Measurements from ENCODE around the gene PPFIA3.
"Not testable (repeated sequence)": the region's sequence is repeated elsewhere in the genome, so short reads cannot be mapped to it uniquely, and the experiment has no call there.

The PPFIA3 gene

DNA sequence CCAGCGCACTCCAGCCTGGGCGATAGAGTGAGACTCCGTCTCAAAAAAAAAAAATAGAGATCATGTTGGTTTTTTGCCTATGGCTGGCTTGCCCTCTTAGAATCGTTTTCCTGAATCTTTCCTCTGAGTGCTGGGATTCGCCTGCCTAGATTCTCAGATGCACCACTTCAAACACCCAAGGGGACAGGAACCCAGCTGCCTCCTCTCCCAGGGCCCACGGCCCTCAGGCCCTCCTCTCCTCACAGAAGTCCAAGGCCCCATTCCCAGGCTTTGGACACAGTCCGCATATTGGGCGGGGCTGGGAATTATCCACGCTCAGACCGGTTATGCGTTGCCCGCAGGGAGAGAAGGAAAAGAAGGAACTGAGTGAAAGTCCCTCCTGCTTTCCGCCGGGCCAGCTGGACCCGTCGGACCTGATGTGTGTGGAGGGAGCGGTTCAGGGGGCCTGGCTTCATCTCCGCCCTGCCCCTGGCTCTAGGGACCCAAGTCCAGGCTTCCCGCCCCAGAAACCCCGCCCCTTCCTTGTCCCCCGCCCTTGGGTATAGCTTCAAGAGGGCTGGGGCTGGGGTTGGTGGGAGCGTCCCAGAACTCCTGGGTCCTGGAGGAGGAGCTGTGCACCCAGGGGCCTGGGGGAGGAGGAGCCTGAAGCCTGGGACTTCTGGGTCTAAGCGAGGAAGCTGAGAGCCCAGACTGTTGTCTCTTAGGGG lies 5.8 kb downstream of the PPFIA3 start:
- no peak for DNase-seq

DNA sequence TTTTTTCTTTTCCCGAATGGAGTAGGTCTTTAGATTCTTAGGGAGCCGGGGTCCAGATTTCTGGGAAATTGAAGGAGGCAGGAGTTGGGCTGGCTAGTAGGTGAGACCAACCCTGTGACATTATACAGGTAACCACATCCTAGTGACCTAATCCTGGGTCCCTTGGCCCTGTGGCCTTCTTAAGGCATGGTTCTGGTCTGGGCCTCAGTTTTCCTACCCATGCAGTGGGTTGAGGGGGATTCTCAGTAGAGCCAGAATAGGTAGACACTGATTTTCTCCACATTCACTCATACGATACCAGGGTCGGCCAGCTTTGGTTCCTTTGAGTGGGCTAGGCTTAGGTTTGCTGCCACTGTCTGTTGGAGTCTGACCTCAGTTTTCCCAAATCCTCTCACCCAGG lies 7.2 kb downstream of the PPFIA3 start:
- no peak for DNase-seq

DNA sequence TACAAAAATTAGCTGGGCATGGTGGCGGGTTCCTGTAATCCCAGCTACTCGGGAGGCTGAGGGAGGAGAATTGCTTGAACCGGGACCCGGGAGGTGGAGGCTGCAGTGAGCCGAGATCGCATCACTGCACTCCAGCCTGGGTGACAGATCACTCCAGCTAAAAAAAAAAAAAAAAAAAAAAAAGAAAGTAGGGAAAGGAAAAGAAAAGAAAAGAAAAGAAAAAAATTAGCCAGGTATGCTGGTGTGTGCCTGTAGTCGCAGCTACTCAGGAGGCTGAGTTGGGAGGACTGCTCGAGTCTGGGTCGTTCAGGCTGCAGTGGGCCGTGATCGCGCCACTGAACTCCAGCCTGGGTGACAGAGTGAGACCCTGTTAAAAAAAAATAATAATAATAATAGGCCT lies 7.9 kb downstream of the PPFIA3 start:
- not testable (repeated sequence) for DNase-seq

DNA sequence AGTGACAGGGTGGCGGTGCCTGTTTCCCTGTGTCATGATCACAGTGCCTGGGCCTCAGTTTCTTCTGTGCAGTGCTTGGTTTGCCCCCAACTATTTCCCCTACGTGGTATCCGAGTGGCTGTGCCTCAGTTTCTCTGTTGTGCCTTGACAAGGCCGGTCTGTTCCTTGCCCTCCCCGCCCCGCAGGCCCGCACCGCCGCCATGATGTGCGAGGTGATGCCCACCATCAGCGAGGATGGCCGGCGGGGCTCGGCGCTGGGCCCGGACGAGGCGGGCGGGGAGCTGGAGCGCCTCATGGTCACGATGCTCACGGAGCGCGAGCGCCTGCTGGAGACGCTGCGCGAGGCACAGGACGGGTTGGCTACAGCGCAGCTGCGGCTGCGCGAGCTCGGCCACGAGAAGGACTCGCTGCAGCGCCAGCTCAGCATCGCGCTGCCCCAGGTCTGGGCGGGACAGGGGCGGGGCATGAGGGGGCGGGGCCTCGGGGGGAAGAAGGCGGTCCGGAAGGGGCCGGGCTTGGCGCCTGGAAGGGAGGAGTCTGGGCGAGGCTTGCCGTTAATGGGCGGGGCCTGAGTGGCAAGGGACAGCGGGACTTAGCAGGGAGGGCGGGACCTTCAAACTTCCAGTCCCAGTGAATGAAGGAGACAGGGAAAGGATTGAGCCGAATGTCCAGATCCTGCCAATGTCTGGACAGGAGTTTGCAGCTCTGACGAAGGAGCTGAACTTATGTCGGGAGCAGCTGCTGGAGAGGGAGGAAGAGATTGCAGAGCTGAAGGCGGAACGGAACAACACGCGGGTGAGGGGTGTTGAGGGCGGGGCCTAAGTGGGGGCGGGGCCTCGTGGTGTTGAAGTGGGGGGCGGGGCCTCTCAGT lies 8.6 kb downstream of the PPFIA3 start:
- peak; percentile 96 to 98 (median 98) for DNase-seq

DNA sequence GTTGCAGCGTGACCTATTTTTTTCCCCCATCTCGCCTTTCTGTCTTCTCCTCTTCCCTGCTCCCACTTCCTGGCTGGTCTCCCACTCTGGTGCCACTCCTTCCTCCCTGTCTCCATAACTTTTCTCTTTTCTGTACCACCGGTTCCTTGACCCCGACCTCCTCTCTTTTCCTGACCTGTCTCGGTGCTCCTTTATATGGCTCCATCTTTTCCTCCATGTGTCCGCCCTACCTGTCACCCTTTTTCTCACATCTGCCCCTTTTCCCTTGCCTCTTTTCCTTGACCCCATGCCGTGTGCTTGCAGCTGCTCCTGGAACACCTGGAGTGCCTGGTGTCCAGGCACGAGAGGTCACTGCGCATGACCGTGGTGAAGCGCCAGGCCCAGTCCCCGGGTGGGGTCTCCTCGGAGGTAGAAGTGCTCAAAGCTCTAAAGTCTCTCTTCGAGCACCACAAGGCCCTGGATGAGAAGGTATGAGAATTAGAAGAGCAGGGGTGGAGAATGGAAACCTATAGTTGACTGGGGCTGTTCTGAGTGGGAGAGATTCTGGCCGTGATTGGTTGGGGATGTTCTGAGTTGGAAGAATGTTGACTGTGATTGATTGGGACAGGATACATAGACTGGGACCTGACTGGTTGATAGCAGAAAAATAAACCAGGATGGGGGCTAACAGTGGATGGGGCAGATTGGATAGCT lies 9.3 kb downstream of the PPFIA3 start:
- DNase-seq: no peak

DNA sequence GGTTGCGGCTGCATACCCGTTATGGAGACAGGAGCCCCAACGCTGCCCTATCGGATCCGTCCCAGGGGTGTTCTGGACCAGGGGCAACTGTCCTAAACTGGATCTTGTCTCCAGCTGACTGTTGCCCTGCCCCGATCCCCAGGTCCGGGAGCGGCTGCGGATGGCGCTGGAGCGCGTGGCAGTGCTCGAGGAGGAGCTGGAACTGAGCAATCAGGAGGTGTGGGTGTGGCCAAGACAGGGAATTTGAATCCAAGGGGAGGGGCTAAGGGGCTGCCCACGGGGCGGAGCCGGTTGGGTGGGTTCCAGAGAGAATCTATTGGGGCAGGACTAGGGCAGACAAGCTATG lies 9.9 kb downstream of the PPFIA3 start:
- no peak for DNase-seq

DNA sequence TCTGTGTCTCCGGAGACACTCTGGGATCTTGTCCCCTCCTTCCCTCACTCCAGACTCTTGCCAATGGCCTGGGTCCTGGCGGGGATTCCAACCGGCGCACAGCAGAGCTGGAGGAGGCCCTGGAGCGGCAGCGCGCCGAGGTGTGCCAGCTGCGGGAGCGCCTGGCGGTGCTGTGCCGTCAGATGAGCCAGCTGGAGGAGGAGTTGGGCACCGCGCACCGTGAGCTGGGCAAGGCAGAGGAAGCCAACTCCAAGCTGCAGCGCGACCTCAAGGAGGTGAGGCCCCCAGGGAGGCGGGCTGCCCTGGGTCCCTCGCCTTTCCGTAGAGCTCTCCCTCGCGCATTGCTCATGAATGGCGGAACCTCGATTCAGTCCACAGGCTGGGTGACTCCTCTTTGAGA lies 11.0 kb downstream of the PPFIA3 start:
- DNase-seq: no peak

DNA sequence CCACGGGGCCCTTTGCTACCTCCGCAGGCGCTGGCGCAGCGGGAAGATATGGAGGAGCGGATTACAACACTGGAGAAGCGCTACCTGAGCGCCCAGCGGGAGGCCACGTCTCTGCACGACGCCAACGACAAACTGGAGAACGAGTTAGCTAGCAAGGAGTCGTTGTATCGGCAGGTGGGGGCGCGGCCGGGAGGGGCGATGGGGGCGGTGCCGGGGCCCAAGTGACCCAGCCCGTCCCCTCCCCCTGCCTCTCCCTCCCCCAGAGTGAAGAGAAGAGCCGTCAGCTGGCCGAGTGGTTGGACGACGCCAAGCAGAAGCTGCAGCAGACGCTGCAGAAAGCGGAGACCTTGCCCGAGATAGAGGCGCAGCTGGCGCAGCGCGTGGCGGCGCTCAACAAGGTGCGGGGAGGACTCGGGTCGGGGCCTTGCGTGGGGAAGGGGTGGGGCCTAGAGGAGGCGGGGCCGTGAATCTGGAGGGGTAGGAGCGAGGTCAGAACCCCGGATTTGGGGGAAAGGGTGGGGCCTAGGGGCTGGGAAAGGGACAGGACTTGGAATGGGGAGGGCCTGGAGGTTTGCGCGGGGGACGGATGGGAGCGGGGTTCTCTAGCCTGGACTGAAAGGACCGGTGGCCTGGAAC lies 13.7 kb downstream of the PPFIA3 start:
- no peak for DNase-seq

DNA sequence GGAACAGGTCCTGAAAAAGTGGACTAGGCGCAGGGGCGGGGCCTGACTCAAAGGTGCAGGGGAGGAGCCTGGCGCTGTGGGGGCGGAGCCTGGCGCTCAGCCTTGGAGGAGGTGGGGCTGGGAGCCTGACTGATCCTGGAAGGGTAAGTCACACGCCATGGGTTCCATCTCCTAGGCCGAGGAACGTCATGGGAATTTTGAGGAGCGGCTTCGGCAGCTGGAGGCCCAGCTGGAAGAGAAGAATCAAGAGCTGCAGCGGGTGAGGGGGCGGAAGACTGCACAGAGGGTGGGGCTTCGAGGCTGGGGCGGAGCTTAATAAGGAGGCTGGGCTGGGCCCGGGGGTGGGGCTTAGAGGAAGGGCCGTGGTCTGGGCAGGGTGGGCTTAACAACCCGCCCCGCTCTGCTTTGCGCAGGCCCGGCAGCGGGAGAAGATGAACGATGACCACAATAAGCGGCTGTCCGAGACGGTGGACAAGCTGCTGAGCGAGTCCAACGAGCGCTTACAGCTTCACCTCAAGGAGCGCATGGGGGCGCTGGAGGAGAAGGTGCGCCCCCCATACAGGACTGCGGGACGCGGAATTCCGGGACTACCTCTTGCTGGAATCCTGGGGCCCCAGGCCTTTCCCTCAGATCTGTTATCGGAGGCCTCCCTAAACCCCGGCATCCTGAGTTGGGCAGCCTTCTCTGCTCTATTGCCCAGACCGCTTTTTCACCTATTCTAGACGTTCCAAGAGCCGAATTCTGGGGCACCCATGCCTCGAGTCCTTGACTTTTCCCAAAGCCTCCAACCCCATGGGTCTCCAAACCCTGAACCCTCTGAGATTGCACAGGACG lies 14.5 kb downstream of the PPFIA3 start:
- peak; percentile 61 to 82 (median 79) for DNase-seq

DNA sequence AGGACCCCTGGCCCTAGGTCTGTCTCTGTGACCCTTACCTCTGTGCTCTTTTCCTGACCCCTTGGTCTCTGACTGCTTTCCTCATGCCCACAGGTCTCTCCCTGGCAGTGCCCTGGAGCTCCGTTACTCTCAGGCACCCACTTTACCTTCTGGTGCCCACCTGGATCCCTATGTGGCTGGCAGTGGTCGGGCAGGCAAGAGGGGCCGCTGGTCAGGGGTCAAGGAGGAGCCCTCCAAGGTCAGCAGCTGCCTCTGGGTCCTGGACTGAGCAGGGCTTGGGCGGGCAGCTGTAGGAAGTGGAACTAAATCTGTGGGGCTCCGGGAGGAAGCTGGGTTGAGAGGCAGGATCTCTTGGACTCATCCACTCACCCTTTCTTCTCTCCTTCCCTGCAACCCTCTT lies 16.3 kb downstream of the PPFIA3 start:
- no peak for DNase-seq

DNA sequence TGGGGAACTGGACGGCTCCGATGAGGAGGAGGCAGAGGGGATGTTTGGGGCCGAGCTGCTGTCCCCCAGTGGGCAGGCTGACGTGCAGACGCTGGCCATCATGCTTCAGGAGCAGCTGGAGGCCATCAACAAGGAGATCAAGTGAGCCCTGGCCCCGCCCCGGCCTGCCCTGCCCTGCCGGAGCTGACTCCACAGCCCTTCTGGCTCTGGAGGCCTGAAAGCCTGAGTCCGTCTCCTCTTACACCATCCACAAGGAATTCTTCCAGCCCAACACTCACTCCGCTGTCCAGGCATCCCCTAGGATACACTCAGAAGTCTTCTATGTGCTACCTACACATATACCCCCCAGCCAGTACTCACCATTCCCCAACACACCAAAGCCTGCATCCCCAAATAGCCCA lies 17.4 kb downstream of the PPFIA3 start:
- DNase-seq: no peak

DNA sequence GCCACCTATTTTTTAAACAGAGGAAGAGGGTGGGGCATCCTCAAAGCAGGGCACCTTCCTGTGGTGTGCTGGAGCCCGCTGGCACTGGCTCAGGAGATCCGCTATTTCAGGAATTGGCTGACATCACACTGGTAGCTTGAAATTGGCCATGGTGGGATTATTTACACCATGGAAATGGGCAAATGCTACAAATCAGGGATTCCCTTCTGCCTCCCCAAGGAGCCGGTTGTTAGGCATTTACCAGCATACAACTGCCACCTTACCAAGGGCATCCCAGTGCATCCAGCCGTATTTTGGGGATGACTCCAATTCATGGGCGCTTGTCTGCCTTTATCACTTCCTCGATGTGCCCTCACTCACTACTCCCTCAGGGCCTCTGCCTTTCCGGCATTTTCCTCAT lies 21.6 kb downstream of the PPFIA3 start:
- DNase-seq: no peak

DNA sequence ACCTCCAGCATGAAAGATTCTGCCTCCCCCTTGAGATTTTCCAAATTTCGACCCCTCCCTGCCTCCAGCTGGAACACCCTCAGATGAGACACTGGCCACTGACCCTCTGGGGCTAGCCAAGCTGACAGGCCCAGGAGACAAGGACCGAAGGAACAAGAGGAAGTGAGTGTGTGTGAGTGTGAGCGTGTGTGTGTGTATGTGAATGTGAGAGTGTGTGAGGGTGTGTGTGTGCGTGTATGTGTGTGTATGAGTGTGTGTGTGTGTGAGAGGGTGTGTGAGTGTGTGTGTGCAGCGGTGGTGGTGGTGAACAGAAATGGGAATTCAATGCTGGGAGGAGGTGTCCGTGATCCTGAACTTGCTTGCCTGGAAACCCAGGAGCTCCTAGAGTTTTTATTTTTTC lies 22.0 kb downstream of the PPFIA3 start:
- no peak for DNase-seq

DNA sequence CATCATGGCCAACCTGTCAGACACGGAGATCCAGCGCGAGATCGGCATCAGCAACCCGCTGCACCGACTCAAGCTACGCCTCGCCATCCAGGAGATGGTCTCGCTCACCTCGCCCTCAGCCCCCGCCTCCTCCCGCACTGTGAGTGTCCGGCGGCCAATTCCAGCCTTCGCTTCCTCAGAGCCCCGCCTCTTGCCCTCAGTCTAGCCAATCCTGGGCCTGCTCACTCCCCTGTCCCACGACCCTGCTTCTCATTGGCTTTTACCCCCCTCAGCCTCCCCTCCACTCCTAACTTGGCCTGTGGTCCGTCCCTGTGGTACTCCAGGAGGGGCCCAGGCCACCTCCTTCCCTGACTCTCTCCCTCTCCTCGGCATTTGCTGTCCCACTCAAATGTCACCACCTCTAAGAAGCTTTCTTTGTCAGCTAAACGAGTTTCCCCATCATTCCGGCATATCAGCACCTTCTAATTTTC lies 23.6 kb downstream of the PPFIA3 start:
- DNase-seq: peak; percentile 78 to 87 (median 80)

DNA sequence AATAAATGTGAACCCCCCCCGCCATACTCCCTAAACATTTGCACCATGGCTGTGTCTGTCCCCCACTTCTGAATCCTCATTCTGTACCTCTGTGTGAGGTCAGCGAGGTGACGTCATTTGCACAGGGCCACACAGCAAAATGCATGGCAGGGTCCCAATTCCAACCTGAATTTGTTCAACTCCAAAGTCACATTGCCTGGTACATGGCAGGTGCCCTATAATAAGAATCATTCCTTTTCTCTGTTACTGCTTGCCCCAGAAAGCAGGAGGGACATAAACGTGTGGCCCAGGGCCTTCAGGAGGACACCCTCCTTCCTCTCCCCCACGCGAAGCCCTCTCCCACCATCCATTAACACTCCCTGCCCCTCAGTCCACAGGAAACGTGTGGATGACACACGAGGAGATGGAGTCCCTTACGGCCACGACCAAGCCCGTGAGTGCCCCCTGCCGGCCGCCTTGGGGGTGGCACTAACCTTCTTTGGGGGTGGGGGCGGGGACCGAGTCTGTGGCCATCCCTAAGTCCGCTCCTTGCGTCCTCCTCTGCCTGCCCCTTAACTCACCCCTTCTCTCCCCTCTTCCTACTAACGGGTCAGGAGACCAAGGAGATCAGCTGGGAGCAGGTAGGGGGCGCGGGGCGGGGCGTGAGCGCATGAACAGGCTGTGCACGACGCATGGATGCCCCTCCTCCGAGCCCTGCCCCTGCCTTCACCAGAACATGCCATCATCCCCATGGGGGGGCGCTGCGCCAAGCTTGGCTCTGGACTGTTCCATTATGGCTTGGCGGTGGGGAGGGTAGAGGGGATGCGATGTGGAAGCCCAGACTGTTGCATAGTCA lies 26.4 kb downstream of the PPFIA3 start:
- peak; percentile 73 to 86 (median 82) for DNase-seq

DNA sequence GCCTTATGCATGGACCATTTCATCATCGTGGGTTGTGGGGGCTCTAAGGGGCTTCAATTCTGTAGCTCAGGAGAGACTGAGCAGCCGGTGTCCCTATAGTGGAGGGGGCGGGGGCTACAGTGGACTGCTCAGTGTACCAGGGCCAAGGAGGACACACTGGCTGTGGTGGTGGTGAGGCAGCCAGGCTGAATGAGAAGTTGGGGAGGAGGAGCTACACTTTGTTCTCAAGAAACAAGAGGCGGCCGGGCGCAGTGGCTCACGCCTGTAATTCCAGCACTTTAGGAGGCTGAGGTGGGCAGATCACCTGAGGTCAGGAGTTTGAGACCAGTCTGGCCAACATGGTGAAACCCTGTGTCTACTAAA lies 27.0 kb downstream of the PPFIA3 start:
- DNase-seq: not testable (repeated sequence)

DNA sequence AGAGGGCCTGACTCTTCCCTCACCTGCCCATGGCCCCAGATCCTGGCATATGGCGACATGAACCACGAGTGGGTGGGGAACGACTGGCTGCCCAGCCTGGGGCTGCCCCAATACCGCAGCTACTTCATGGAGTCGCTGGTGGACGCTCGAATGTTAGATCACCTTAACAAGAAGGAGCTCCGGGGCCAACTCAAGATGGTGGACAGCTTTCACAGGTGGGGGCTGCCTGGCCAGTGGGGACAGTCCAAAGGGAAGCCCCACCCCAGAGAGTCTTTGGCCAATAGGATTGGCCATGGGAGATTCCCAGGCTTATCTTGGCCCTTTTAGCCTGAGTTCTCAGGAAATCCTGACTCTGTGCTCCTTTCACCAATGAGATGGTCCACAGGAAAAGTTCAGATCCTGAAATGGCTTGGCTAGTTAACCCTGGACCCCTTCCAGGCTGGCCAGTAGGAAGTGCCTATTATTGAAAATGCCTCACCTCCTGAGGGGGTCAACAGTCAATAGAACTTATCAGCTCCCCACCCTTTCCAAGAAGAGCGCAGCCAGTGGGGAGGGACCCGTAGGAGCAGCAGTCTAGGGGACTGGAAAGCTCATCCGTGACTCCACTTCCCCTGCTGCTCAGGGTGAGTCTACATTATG lies 28.8 kb downstream of the PPFIA3 start:
- DNase-seq: no peak

DNA sequence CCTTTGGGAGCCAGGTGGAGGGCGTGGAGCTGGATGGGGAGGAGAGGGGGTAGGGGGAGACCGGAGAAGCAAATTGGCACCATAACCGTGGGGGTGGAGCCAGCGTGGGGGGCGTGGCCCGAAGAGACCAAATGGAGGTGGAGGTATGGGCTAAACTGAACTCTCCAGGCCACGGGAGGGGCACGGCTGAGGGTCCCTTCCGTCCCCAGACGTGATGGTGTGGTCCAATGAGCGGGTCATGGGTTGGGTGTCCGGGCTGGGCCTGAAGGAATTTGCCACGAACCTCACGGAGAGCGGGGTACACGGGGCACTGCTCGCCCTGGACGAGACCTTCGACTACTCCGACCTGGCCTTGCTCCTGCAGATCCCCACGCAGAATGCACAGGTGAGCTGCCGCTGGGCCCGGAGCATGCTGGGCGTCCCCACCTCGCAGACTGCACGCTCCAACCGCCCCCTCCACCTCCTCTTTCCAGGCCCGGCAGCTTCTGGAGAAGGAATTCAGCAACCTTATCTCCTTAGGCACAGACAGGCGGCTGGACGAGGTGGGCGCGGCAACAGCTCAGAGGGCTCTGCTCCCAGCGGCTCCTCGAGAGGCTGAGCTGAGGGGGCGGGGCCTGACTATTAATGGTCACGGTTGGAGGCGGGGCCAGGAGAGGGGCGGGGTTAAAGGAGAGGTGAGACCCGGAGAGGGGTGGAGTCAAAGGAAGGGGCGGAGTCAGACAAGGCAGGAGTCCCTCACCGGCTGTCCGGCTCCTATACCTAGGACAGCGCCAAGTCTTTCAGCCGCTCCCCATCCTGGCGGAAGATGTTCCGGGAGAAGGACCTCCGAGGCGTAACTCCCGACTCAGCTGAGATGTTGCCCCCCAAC lies 29.7 kb downstream of the PPFIA3 start:
- peak; percentile 85 to 94 (median 87) for DNase-seq

DNA sequence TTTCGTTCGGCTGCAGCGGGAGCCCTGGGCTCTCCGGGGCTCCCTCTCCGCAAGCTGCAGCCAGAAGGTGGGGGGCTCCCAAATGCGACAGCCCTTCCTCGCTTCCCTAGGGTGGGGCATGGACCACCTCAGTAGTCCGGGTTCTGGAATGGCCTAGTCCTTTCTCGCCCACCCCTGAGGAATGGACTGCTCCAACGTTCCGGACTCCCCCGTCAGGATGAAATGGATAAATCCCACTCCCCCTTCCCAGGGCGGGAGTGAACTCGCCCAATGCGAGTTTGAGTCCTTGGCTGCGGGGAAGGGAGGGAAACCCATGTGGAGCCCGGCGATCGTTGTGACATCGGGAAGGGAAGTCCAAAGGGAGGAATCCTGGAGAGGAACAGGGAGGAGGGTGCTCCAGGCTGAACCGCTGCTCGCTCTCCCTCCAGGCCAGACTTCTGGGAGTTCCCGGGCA lies 30.3 kb downstream of the PPFIA3 start:
- peak; percentile 53 to 73 (median 70) for DNase-seq

All from suppressor macrophage treated with lipopolysaccharide for 1 hour (primary cell).